Measurements from ENCODE around the gene EXOSC3.

- TF ChIP-seq CTCF (IDR thresholded peaks at IDR 0.05) (no peak), EZH2 (IDR thresholded peaks at IDR 0.05; ENCODE audit: borderline replicate concordance, insufficient read depth, low read depth, low read length, poor library complexity, severe bottlenecking) (no peak)
These were observed 8.5 kb downstream of the EXOSC3 start for GRCh38 chr9:37776328-37776727.

Measured in B cell (primary cell).